GM13976 (cell line): Measurements from ENCODE around the gene NPAS2.

Source experiments
- DNase-seq: peaks from one replicate; pipeline ENCODE4 v3.0.0; 2012; ENCODE audit warnings: low spot score
- in situ Hi-C: fragments of 300-500 bp; cut with MboI; formaldehyde crosslinking; loops from one replicate; pipeline ENCODE4 v1.12.0; 2022; ENCODE audit warnings: low sequenced_read_pairs, mixed read lengths, inconsistent platforms; ENCODE audit not compliant: unreplicated experiment
- TF ChIP-seq, protein P1 (sequence below): IDR thresholded peaks from 2 replicates; pipeline ENCODE4 v1.5.1; 2012; ENCODE audit warnings: borderline replicate concordance, mild to moderate bottlenecking; ENCODE audit not compliant: insufficient read depth; ENCODE audit errors: extremely low read depth, missing control alignments, control extremely low read depth

Gene NPAS2

DNA sequence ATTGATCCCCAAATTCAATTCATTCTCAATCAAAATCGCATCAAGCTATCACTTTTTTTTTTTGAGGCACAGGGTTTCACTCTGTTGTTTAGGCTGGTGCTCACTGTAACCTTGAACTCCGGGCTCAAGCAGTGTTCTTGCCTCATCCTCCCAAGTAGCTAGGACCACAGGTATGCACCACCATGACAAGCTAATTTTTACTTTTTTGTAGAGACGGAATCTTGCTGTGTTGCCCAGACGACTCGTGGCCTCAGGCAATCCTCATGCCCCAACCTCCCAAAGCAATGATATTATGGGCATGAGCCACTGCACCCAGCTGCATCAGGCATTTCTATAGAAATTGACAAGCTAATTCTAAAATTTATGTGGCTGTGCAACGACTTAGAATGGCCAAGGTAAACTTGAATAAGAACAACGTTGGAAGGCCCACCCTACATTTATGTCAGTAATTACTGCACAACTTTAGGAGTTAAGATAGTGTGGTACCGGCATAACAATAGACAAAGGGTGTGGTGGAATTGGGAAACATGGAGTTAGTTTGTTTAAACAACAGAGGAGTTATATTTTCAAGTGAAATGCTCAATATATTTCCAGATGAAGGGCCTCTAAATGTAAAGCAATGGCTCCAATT is 78.2 kb downstream of the NPAS2 start:
- in situ Hi-C loops: no loop called here
- no peak for DNase-seq
- TF ChIP-seq, protein P1, sequence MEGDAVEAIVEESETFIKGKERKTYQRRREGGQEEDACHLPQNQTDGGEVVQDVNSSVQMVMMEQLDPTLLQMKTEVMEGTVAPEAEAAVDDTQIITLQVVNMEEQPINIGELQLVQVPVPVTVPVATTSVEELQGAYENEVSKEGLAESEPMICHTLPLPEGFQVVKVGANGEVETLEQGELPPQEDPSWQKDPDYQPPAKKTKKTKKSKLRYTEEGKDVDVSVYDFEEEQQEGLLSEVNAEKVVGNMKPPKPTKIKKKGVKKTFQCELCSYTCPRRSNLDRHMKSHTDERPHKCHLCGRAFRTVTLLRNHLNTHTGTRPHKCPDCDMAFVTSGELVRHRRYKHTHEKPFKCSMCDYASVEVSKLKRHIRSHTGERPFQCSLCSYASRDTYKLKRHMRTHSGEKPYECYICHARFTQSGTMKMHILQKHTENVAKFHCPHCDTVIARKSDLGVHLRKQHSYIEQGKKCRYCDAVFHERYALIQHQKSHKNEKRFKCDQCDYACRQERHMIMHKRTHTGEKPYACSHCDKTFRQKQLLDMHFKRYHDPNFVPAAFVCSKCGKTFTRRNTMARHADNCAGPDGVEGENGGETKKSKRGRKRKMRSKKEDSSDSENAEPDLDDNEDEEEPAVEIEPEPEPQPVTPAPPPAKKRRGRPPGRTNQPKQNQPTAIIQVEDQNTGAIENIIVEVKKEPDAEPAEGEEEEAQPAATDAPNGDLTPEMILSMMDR: no peak

DNA sequence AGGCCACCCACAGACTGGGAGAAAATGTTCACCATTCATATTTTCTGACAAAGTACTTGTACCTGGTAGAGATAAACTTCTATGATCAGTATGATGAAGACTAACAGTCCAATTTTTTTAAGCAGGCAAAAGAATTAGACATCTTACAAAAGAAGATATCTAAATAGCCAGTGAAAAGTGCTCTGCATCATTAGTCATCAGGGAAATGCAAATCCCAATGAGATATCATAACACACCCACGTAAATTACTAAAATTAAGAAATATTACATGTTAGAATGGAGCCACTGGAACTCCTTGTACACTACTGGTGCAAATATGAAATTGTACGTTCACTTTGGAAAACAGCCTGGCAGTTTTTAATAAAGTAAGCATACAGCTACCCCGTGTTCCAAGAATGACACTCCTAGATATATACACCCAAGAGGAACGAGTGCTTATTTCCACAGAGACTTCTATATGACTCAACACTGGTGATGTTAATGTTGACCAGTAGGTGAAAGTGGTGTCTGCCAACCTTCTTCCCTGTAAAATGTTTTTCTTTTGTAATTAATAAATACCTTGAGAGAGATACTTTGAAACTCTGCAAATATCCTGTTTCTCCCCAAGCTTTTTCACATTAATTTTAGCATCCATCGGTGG is 80.3 kb downstream of the NPAS2 start:
- in situ Hi-C loops: no loop called here
- TF ChIP-seq, protein P1: no peak
- no peak for DNase-seq

DNA sequence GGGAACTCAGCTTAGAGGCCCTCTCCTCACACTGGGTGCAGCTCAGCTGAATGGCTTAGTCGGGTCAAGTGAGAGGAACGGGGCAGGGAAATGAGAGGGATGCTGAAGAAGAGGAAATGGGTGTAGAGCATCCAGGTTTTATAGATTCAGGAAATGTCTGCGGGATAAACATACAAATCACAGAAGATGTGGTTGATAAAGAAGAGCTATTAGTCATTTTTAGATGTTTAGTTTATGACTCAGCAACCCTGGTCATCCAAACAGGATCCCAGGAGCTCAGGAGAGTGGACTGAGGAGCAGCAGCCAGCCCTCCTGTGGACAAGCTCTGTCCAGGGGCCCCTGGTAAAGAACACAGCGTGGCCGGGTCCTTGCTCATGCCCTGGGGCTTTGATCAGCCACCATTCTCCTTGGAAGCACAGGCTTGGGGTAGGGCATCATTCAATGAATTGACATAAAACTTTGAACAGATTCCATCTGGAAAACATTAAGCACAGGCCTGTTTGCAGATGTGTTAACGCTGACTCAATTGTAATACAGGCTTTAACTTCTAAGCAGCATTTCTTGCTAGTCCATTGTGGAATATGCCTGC is 83.0 kb downstream of the NPAS2 start:
- in situ Hi-C loops: no loop called here
- DNase-seq: no peak
- TF ChIP-seq, protein P1: no peak

DNA sequence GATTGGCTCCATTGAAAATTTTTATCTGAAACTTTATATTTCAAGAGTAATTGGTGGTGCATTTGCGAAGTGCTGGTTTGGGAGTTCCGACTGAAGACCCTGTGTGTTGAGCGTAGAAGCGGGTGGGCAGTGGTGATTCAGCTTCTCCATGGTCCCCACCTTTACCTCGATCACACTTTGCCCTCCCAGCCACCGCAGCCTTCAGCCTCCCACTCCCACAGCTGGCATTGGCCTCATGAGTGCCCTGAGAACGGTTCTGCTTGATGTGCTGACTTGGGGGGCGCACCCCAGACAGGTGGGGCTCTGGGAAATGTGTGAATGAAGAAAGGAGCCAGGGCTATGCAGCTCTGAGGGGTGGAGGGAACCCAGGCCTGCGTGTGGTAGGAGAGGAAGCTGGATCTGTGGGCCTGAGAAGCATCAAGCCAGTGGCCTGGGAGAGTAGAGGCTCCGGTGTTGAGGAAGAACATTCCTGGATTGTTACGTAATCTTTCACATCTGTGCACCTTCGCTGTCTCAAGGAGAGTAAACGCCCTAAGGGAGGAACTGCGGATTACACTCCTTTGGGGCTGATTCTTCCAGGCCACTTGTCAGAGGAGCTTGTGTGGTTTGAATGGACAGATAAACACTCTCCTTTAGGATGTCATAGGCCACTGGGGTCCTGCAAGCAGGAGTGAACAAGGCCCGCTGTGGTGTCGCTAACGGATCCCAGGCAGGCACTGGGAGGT is 83.8 kb downstream of the NPAS2 start:
- in situ Hi-C loops: no loop called here
- TF ChIP-seq, protein P1: no peak
- no peak for DNase-seq

DNA sequence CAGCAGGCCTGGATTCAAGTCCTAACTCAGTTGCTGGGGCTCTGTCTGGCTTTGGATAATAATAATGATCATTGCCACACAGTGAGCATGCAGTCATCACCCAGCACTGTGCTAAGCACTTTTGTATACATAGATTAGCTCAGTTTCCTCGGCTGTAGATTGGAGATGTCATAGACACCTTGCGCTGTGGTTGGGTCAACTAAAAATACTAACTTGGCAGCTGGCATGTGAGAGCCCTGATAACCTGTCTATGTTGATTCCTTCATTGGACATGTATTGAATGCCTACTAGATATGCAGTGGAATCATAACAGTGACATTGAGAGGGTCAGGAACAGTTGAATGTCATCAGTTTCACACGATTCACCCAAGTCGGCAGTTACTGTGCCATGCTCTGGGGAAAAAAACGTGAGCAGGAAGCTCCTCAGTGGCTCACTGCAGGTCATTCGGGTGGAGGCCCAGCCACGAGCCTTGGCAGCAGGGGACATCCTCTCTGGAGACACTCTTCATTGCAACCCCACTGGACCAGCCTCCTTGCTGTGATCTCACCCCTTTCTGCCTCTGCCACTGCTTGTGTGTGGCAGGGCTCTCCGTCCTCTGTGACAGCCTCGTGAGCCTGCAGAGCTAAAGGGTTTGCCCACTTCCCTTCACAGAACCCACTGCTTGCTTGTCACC is 85.3 kb downstream of the NPAS2 start:
- DNase-seq: no peak
- TF ChIP-seq, protein P1: no peak
- in situ Hi-C loops: no loop called here

DNA sequence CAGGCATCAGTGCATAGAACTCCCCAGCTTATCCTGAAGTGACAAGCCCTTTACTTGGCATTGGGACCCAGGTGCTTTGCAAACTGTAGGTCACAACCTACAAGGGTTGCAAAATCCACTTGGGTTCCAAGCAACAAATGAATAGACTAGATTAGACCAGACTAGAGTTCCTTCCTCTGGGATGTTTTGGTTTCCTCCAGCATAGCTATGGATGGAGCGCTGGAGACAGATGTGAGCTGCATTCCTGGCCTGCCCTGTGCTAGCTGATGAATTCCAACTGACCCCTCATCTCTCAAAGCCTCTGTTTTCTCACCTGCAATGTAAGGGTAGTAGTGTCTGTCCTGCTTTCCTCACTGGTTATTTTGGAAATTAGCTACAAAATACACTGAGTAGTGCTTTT is 86.2 kb downstream of the NPAS2 start:
- TF ChIP-seq, protein P1: no peak
- in situ Hi-C loops: no loop called here
- no peak for DNase-seq
